ENCODE measurements around the gene NAAA. TPM values are rescaled to one million over a fixed set of nuclear protein-coding genes. Genes with fewer than 3 reads are reported as not detected.
"Not testable (repeated sequence)": the region's sequence is repeated elsewhere in the genome, so short reads cannot be mapped to it uniquely, and the experiment has no call there.

The NAAA gene
- total RNA-seq, 1 donor from 2014 or later, result 16.7 TPM

- DNase-seq (ENCODE audit: low spot score in 2 of 2), result no peak
- FAIRE-seq, result no peak
Measured at GRCh38 chr4:75921910-75922309, 18.9 kb downstream of the NAAA start.

- FAIRE-seq (no peak), DNase-seq (ENCODE audit: low spot score in 2 of 2) (no peak)
Measured at GRCh38 chr4:75920327-75920726, 20.5 kb downstream of the NAAA start.

DNA sequence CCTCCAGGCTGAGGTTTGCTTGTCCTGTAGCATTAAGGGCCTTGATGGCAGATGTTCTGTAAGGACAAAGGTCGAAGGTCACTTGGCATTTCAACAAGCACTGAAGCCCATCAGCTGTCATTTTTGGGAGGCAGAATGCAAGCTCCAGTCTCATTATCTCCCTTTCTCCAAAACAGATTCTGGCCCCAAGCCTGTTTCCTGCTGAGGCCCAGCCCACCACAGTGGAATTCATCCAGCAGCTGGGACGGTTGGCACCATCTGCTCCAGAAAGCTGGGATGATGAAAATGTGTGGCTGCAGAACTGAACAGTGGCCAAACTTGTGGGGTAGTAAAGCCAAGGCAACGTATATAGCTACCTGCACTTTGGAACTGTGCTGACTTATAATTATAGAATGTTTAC, 20.9 kb downstream of the NAAA start:
- FAIRE-seq (no peak), DNase-seq (ENCODE audit: low spot score in 2 of 2) (no peak)

DNA sequence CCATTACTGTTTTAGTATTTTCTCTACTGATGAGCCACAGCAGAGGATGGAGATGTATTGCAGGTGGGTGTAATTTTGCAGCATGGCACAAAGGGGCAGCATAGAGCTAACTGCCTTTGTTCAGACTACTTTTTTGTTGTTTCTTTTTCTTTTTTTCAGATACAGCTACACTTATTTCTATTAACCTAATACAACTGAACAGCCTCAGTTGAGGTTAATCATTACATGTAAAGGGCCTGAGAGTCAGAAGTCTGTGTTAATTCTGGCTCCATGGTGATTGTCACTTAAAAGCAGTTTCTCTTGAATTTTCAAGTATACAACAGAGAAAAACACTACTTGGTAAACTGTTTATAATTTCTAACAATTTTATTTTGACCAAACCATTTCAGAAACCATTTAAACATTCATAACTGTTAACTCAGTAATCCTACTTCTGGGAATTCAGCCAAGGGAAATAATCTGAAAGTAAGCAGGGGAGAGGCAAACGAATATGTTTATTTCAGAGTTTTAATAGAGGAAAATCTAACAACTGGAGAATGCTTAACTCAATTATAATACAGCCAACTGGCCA, 24.6 kb downstream of the NAAA start:
- no peak for FAIRE-seq
- DNase-seq (ENCODE audit: low spot score in 2 of 2), result peak in 1 of 2 donors; percentile 51

DNA sequence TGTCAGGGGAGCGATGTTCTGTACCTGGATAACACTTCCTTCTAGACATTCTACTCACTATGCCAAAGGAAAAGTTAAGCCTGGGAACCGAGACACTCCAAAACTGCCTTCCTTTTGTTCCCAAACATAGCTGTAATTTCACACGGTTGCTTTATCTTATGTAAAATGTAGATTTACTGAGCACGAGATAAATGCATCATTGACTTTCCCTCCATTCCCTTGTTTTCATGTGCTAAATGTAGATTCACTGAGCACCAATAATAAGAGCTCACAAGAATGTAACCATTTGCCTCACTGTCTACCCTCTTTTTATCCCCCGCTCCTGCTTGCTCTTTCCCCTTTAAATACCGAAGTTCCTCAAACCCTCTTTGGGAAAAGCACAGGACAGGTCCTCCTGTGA, 27.8 kb downstream of the NAAA start:
- DNase-seq (ENCODE audit: low spot score in 2 of 2) (no peak), FAIRE-seq (no peak)

GRCh38 chr4:75910831-75911230, 30.0 kb downstream of the NAAA start:
- DNase-seq (ENCODE audit: low spot score in 2 of 2), result not testable (repeated sequence)

GRCh38 chr4:75909405-75909804, 31.4 kb downstream of the NAAA start:
- FAIRE-seq, result no peak

More at GRCh38 chr4:75910831-75911230, 30.0 kb downstream of the NAAA start:
- not testable (repeated sequence) for FAIRE-seq

GRCh38 chr4:75908555-75908954, 32.3 kb downstream of the NAAA start:
- DNase-seq (ENCODE audit: low spot score in 2 of 2) (no peak), FAIRE-seq (no peak)

More at GRCh38 chr4:75909405-75909804, 31.4 kb downstream of the NAAA start:
- DNase-seq (ENCODE audit: low spot score in 2 of 2), result no peak

DNA sequence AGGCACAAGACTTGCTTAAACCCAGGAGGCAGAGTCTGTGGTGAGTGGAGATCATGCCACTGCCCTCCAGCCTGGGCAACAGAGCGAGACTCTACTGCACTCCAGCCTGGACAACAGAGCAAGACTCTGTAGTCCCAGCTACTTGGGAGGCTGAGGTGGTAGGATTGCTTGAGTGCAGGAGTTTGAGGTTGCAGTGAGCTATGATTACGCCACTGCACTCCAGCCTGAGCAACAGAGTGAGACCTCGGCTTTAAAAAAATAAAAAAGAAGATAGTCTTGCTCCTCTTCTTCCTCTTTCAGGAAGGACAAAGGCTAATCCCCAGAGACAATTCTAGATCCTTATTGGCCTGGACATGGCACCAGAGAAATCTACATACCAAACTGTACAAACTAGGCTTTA, 32.8 kb downstream of the NAAA start:
- no peak for DNase-seq (ENCODE audit: low spot score in 2 of 2)
- no peak for FAIRE-seq

GRCh38 chr4:75904076-75904475, 36.7 kb downstream of the NAAA start:
- FAIRE-seq, result no peak
- DNase-seq (ENCODE audit: low spot score in 2 of 2), result no peak

DNA sequence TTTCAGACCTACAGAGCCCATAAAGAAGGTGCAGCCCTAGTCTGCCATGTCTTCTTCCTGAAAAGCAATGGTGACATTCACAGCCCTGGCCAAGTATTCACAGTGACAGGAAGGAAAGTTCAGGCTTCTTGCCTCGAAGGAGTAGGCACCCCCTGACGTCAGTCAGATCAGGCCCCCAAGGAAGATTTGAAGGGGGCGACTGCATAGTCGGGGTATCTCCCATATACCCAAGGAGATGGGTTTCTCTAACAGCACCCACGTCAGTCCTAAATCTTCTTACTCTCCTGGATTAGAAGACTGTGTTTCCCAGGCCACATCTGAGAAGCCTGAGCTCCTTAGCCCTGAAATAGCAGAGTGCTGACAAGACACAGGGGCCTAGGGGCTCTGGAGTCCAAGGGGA, 38.5 kb downstream of the NAAA start, which contains the start of gene PPEF2:
PPEF2 (minus strand) TSS at position 101 of the 400 bp plus-strand sequence. CDS start 6,127 bp downstream, outside the sequence.
- no peak for FAIRE-seq
- DNase-seq (ENCODE audit: low spot score in 2 of 2), result no peak

DNA sequence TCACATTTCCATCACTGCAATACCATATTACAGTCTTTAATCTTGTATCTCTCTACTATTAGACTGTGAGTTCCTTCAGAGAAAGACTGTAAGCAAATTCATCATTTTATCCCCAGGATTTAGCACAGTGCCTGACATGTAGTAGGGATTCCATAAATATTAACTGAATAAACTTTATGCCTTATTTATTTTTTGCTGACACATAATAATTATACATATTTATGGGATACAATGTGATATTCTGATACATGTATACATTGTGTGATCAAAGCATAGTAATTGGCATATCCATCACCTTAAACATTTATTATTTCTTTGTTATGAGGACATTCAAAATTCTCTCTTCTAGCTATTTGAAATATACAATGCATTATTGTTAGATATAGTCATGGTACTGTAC, 42.3 kb downstream of the NAAA start:
- DNase-seq (ENCODE audit: low spot score in 2 of 2) (no peak), FAIRE-seq (no peak)

DNA sequence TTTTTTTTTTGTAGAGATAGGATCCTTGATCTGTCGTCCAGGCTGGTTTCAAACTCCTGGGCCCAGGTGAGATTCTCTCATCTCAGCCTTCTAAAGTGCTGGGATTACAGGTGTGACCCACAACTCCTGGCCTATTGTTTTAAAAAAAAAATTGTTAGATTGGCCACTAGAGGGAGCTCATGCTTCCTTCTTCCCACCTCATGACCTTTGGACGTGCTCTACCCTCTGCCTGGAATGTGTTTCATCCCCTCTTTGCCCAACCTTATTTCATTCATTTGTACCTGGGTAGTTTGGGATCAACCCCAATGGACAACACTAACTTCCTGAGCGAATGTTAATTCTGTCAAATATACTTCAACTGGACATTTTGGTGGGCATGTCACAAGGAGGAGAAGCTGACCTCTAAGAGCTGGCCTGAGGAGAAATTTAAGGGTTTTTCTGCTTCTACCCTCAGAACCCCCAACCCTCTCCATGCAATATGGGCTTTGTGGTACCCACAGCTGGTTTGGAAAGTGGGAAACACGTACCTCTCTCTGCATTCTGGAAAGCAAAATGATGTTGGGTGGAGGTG, 45.0 kb downstream of the NAAA start:
- FAIRE-seq, result no peak
- DNase-seq (ENCODE audit: low spot score in 2 of 2), result no peak

GRCh38 chr4:75892508-75892907, 48.3 kb downstream of the NAAA start:
- FAIRE-seq (no peak), DNase-seq (ENCODE audit: low spot score in 2 of 2) (no peak)

DNA sequence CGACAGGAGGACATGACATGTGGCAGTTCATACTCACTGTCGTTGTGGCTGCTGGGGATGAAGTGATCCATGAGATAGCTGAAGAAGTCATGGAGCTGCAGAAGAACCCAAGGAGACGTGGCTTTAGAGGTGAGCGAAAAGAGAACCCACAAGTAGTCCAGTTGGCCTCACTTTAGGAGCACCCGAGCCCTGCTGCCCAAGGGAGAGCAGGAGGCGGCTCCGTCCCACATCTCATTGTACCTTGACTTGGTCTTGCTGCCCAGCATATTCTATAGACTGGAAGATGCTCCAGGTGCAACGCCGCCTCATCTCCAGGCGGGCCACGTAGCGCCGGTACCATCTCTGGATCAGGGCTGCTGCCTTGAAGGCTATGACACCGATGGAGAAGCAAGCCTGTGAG, 49.2 kb downstream of the NAAA start:
- no peak for DNase-seq (ENCODE audit: low spot score in 2 of 2)
- no peak for FAIRE-seq

DNA sequence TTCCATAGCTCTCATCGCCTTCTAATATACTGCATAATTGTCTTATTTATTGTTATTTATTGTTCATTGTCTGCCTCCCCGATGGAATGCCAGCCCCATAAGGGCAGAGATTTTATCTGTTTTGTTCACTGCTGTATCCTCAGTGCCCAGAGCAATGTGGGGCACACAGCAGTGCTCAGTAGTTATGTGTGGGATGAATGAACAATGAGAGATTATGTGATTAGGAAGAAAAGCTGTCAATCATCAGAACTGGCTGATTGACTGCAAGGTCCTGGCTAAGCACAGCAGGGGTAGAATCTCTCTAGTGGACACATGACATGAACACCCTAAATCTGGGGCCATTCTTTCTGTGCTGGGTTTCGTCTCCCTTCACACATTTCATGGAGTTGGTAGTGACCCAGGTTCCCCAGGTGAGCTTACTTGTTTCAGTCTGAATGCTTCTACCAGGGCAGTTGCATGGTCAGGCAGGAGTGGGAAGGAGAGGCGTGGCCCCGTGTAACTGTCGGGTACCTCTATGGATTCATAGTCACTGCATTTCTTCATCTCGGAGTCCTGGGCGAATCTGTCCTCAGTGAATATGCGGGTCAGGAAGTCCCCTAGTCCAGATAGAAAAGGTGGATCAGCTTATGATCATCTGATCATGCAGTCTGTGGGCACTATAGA, 51.1 kb downstream of the NAAA start:
- DNase-seq (ENCODE audit: low spot score in 2 of 2) (no peak), FAIRE-seq (no peak)

- FAIRE-seq (no peak), DNase-seq (ENCODE audit: low spot score in 2 of 2) (no peak)
Measured at GRCh38 chr4:75886104-75886503, 54.7 kb downstream of the NAAA start.

- no peak for FAIRE-seq
- DNase-seq (ENCODE audit: low spot score in 2 of 2), result no peak
Measured at GRCh38 chr4:75881476-75881875, 59.3 kb downstream of the NAAA start.

DNA sequence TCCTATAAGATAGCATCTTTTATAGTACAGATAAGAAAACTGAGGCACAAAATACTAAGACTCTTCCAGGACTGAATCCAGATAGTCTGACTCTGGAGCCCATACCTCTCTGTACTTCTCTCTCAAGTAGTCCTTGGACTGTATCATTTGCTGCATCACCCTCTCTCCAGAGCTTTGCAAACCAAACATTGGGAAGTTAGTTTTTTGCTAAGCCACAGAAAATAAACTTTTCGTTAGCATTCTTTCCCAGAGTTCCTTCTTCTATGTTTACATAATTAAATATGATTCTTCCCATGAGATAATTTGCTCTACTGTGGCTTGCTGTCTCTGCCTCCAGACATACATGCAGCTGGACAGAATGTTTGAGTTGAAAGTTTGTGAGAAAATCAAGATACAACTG, 60.5 kb downstream of the NAAA start:
- no peak for FAIRE-seq
- no peak for DNase-seq (ENCODE audit: low spot score in 2 of 2)

DNA sequence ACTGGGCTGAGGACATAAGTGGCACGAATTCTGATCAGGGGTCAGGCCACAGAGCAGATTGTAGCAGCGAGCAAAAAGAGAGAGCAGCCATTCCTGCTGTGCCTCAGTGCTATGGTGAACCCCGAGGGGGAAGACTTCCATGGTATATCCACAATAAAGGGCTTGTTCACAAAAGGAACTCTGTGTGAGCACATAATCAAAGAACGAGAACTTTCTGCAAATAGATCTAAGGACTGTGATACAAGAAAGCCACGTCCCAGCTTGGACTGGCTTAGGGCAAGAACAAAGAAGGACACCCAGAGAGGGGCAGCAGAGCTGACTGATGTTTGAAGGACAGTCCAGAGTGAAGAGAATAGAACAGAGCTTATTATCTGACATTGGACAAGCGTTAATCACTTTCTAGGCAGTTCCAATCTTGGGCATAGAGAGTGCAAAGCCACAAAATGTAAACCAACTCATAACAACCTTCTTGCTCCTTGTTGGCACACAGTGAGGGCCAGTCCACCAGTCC, 62.5 kb downstream of the NAAA start:
- FAIRE-seq (no peak), DNase-seq (ENCODE audit: low spot score in 2 of 2) (no peak)

DNA sequence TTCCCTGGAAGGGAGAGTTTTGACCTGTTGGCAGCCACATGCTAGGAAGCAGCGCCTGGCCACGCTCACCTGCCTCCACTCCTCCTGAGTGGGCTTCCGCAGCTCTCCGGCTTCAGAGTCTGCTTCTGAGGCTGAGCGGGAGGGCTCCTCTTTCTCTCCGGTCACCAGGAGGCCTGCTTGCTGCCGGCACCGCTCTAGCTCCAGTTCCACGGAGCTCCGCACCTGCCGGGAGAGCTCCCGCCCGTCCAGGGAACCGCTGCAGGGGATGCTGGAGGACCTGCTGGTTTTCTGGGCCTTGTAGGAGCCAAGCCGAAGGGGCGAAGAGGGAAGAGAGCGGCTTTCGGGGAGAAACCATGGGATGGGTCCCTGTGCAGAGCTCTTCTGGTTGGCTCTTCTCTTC, 64.6 kb downstream of the NAAA start:
- FAIRE-seq, result no peak

GRCh38 chr4:75869100-75869499, 71.7 kb downstream of the NAAA start:
- no peak for DNase-seq (ENCODE audit: low spot score in 2 of 2)
- FAIRE-seq, result no peak

More for the DNA sequence above, 64.6 kb downstream of the NAAA start:
- DNase-seq (ENCODE audit: low spot score in 2 of 2), result no peak

Data from frontal cortex (tissue), 4 donors.